ENCODE data around the gene UACA.

The UACA gene

GRCh38 chr15:70781236-70781635, 17.9 kb upstream of the UACA start:
- no peak for DNase-seq

DNA sequence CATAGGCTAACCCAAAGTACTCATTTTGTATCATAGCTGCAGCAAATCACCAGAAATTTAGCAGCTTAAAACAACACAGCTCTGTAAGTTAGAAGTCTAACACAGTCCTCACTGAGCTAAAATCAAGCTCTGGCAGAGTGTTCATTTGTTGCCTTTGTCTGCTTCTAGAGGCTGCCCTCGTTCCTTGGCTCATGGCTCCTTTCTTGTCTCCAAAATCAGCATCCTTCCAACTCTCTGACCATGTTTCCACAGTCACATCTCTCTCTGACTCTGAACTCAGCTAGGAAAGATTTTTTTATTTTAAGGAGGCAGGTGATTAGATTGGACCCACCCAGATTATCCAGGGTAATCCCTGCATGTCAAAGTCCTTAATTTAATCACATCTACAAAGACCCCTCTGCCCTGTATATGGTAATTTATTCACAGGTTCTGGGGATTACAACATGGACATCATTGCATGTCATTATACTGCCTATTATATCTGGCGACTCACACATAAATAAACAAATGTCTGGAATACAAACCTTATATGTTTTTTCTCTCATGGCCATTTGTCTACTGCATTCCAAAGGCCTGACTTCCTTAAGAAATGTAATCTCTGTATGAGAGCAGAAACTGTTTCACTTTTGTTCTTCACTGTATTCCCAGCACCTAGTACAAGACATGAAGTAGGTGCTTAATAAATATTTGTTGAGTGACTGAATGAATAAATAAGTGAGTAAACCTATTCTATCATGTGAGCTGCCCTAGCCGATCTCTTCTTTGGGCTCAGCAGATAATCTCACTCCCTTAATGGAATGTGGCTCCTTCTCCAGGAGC, 15.1 kb upstream of the UACA start:
- DNase-seq: no peak

DNA sequence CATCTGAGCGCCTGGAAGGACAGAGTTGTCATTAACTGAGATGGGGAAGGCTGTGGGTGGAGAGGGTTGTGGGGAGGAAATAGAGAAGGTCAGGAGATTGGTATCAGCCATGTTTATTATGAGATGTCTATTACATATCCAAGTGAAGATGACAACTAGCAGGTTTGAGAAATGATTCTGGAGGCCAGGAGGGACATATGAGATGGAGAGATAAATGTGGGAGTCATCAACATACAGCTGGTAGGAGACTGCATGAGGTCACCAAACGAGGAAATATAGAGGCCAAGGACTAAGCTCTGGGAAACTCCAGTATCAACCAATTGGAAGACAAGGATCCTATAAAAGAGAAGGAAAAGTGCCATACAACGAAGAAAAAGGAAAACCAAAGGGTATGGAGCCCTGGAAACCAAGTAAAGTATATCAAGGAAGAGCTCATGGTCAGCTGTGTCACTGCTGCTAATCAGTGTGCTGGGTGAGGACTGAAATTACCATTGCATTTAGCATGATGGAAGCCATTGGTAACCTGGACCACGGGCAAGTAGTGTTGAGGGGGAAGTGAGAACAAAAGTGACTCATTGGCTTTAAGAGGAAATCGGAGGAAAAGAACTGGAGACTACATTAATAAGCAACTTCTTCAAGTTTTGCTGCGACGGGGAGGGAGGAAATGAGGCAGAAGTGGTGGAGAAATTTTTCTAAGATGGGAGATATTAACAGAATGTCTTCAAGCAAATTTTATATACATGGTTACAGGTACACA, 14.0 kb upstream of the UACA start:
- no peak for DNase-seq

- DNase-seq: no peak
These were observed 11.8 kb upstream of the UACA start for GRCh38 chr15:70775160-70775559.

GRCh38 chr15:70772402-70772801, 9.0 kb upstream of the UACA start:
- DNase-seq: no peak

GRCh38 chr15:70770863-70771262, 7.5 kb upstream of the UACA start:
- no peak for DNase-seq

DNA sequence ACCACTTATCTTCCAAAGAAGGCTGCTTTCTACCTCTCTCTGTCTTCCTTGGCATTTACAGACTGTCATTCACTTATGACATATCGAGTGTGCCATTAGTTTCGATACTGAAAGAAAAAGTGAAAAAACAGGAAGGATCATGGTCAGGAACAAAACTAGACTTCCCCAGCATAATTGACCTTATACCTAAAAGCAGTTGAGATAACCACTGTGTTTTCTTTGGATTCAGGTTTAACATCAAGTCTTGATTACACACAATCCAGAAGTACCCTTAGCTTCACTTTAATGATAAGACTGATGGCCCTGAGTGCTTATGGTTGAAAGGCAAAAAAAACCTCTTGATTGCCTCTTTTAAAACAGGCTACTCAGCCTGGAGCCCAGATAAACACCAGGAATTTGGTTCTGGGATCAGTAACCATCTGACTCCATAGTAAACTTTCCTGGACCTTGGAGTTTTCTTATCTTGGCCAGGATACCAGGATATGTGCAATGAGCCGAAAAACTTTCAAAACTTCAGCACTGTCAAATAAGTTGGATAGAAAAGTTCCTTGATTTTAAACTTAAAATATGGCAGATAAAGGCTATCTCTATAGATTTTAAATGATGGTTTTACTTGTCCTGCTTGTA, 5.0 kb upstream of the UACA start:
- no peak for DNase-seq

GRCh38 chr15:70767667-70768066, 4.3 kb upstream of the UACA start:
- DNase-seq: no peak

DNA sequence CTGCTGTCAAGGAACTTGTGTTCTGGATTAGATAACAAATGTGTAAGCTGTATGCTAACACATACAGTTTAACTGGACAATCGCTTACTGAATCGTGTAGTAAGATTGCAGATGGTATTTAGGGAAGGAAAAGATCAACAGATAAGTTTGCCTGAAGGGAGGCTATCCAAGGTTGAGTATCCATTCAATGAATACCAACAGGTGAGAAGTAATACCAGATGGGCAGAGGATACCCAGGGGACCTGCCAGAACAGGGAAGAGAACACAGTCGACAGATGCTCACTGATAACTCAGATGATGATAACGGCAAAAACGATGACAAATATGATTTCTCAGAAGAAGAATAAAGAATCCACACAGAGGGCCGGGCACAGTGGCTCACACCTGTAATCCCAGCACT, 3.2 kb upstream of the UACA start:
- no peak for DNase-seq

DNA sequence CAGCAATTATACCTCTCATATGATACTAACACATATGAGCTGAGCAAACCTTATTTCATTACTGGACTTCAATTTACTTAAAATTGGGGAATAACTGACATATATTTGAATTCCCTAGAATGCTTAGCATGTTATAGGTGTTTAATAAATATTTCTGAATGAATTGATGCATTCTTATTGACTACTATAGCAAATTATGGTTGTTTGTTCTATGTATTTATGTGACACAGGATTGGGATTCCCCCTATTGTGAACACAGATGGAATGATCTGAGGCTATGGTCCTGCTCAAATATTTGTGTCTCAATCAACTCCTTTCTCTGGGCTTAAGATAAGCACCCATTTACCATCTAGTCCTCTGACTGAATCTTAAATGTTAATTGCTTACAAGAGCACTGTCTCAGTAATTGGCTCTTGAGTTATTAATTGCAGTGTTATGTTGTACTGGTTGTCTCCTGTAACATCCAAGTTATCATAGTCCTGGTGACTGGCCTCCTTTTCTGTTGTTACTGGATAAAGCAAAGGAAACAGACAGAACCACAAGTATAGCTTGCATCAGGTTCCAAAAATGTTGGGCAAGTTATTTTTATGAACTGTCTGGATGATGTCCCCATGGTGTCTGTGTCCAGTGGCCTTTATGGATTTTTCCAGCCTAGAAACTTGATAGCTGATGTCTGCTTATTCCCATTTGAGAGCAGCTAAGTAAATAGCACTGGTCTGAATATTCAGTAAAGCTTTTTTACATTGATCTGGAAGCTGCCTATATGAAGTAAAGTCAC, 2.3 kb upstream of the UACA start:
- no peak for DNase-seq

DNA sequence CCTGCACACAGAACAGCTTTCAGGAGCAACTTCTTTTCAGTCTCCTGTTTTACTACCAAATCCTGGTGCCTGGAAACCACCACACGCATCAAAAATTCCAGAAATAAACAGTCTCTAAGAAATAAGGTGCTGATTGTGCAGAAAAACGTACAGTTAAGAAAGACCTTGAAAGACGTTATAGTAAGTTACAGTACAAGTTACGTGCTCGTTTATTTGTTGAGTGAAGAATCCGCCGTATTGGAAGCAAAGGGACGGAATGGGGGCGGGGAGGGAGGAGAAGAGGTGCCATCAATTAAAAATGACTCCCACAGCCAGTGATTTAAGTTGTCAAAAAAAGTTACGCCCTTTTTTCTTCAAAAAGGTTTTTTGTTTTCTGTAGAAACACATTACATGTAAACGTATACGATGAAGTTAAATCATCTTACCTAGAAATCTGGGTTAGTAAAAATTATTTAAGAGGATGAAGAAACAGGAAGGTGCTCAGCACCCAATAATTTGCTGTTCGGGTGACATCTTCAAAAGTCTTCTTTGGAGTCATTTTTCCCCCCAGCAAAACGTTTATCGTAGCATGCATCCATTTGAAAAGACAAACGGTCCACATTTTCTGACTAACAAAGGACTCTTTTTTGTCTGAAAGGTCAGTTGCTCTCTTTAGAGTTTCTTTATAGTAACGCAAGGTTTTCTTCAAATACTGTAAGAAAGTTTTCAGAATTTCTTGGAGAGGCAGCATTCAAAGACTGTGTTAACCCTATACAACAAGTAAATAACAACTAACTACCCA, 782 bp upstream of the UACA start:
- no peak for DNase-seq

DNA sequence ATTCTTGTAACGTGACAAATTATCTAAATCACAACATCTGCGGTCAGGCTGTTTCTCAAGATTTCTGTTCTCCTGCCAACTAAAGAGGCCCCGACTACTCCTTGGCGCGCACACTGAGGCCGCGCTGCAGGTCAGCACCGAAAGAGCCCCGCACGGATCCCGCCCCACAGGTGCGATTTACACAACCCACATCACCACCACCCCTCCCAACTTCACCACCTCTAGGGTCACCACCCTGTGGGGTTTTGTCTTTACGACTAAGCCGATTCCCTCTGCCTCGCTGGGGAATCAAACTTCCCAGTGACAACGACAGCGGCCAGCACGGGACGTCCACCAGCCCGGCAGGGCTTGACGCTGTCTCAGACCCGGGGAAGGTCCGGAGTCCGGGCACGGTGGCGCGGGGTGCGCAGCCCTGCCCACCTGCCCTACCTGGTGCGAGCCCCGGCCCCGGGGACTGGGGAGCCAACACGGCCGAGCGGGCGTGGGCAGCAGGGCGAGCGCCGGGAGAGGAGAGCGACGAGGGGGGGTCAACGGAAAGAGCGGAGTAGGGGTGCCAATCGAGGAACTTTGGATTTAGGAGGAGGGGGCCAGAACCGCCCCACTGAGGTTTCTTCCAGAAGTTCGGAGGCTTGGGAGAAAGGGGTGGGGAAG, 764 bp downstream of the UACA start:
- no peak for DNase-seq

GRCh38 chr15:70761931-70762468, 1.4 kb downstream of the UACA start:
- DNase-seq: no peak

DNA sequence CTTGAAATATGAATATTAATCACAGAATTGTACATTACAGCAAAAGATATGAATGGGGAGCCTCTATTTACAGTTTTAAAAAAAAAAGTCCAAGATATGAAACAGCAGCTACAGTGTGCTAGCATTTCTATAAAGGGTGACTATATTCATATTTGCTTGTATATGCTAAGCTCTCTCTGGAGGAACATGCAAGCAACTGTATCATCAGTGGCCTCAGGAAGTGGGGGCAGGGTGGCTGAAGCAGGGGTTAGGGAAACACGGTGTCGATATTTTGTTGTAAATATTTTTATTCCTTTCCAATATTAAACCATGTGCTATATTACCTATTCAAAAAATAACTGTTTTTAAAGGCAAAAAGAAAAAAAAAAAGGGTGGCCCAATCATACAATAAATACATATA, 2.3 kb downstream of the UACA start:
- DNase-seq: no peak

DNA sequence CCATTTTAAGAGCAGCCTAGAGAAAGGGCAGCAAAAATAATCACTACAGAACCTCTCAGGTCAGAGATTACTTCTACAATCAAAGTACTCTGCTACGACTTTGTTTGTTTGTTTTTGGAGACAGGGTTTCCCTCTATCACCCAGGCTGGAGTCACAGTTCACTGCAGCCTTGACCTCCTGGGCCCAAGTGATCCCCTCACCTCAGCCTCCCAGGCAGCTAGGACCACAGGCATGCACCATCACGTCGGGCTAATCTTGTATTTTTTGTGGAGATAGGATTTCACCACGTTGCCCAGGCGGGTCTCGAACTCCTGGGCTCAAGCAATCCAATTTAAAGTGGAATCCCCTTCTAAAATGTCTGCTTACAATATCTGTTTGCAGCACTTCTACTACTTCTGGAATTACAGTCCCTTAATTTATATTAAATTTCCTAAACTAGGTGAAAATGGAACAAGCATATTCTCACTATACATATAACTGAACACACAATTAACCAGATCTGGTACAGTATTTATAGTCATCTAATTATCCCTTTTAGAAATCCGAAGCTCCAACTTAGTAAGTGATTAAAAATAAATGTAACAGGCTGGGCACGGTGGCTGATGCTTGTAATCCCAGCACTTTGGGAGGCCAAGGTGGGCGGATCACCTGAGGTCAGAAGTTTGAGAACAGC, 4.4 kb downstream of the UACA start:
- no peak for DNase-seq

DNA sequence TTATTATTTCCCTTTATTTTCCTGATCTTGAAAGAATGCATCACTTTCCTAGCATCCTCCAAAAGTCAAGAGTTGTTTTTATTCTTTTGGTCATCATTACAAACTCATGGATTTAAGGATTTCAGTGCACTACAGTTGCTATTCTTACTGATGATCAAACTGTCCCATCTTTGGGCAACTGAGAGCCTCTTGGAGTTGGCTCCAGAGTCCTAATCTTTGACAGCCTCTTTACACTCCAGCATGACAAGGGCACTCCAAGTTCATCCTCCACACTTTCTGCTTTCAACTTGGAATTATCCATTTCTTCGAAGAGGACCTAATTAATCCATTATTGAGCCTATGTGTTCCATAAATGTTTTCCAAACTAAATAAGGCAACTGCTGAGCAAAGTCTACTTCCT, 5.7 kb downstream of the UACA start:
- no peak for DNase-seq

GRCh38 chr15:70754862-70755261, 8.5 kb downstream of the UACA start:
- DNase-seq: no peak

DNA sequence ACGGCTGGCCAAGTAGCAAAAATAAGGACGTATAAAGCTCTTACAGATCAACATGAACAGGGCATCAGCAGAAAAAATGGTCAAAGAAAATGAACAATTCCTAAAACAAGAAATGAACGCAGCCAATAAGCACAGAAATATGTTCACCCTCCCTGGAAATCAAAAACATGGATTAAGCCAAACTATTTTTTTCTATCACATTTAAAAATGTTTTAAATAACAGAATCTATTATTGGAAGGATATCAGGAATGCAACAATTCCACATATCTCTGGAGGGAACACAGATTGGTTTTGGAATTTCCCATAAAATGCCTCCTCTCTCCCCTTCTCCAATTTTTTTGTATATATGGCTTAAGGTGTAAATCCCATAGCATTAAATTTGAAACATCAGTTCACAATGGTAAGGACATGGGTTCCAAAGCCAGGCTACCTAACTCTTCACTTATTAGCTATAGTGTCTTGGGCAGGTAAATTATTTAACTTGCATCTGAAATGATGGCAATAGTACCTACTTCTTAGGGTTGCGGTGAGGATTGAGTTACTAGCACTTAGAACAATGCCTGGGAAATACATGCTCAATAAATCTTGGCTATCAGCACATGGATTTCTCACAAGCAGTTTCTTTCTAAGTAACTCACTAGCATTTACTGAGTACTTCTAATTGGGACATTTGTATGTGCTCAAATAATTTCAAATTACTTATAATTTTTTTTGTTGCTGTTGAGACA, 10.1 kb downstream of the UACA start:
- DNase-seq: no peak

- DNase-seq: no peak
These were observed 11.1 kb downstream of the UACA start for GRCh38 chr15:70752193-70752635.

- no peak for DNase-seq
These were observed 13.0 kb downstream of the UACA start for GRCh38 chr15:70750203-70750869.
